Hepatocyte (in vitro differentiated cells): ENCODE measurements around the gene THRSP. TPM values are rescaled to one million over a fixed set of nuclear protein-coding genes. Genes with fewer than 3 reads are reported as not detected.

Source experiments
- DNase-seq: peaks from one replicate; pipeline ENCODE4 v3.0.0-alpha.2; 2016; ENCODE audit warnings: low spot score
- H2AFZ ChIP-seq: fragments of 200-600 bp; sonication (generic); 2 replicates; pipeline ENCODE4 v1.6.0; 2016; ENCODE audit warnings: antibody characterized with exemption, mild to moderate bottlenecking
- H3K27ac ChIP-seq: fragments of 200-600 bp; sonication (generic); 2 replicates; pipeline ENCODE4 v1.5.1; 2016; ENCODE audit warnings: mild to moderate bottlenecking
- H3K27me3 ChIP-seq: fragments of 200-600 bp; sonication (generic); 2 replicates; pipeline ENCODE4 v1.6.1; 2016
- H3K36me3 ChIP-seq: fragments of 200-600 bp; sonication (generic); replicated peaks from 2 replicates; pipeline ENCODE4 v1.5.1; 2016; ENCODE audit warnings: low read depth; ENCODE audit not compliant: insufficient read depth
- H3K4me1 ChIP-seq: fragments of 200-600 bp; sonication (generic); 2 replicates; pipeline ENCODE4 v1.5.1; 2016; ENCODE audit warnings: mild to moderate bottlenecking, moderate library complexity; ENCODE audit not compliant: insufficient read depth
- H3K4me2 ChIP-seq: fragments of 200-600 bp; sonication (generic); 2 replicates; pipeline ENCODE4 v1.6.0; 2016
- H3K4me3 ChIP-seq: fragments of 200-600 bp; sonication (generic); 2 replicates; pipeline ENCODE4 v1.5.1; 2016; ENCODE audit warnings: mild to moderate bottlenecking
- H3K79me2 ChIP-seq: fragments of 200-600 bp; sonication (generic); 2 replicates; pipeline ENCODE4 v1.6.0; 2017; ENCODE audit warnings: mild to moderate bottlenecking
- H3K9me2 ChIP-seq: fragments of 200-600 bp; sonication (generic); replicated peaks from 2 replicates; pipeline ENCODE4 v1.6.0; 2017; ENCODE audit warnings: mild to moderate bottlenecking; ENCODE audit not compliant: insufficient read depth
- H3K9me3 ChIP-seq: fragments of 200-600 bp; sonication (generic); 2 replicates; pipeline ENCODE4 v1.5.1; 2016; ENCODE audit warnings: low read depth, mild to moderate bottlenecking
- H4K20me1 ChIP-seq: fragments of 200-600 bp; sonication (generic); 2 replicates; pipeline ENCODE4 v1.6.0; 2016; ENCODE audit warnings: mild to moderate bottlenecking; ENCODE audit not compliant: insufficient read depth, poor library complexity, severe bottlenecking
- EZH2 ChIP-seq: fragments of 200-600 bp; sonication (generic); IDR thresholded peaks from 2 replicates; pipeline ENCODE4 v1.6.1; 2016; ENCODE audit warnings: antibody characterized with exemption, mild to moderate bottlenecking, borderline replicate concordance
- EZH2phosphoT487 ChIP-seq: fragments of 200-600 bp; sonication (generic); IDR thresholded peaks from one replicate; pipeline ENCODE4 v1.6.1; 2018; ENCODE audit warnings: antibody characterized with exemption, mild to moderate bottlenecking, low read depth, moderate library complexity; ENCODE audit not compliant: unreplicated experiment, severe bottlenecking
- whole genome bisulfite sequencing: methylation state at CpG from one replicate; pipeline ENCODE4 v1.1.6; 2016; ENCODE audit warnings: low lambda C conversion rate; ENCODE audit errors: missing lambda C conversion rate; 5-methylcytosine and 5-hydroxymethylcytosine counted together
- polyA plus RNA-seq: library from polyadenylated mRNA; unstranded; fragments of >200 nt; fragmentation: Nextera tagmentation; extraction: Ambion mirVana; gene quantifications from 2 replicates; pipeline ENCODE4 v1.2.1, GENCODE V29; 2016
- total RNA-seq: library from RNA; depleted of rRNA; stranded (reverse); fragments of >200 nt; gene quantifications from 2 replicates; pipeline ENCODE4 v1.2.3, GENCODE V29; 2014
- TF ChIP-seq, protein P1 (sequence below): fragments of 200-600 bp; sonication (generic); IDR thresholded peaks from 2 replicates; pipeline ENCODE4 v1.5.1; 2016; ENCODE audit warnings: antibody characterized with exemption, mild to moderate bottlenecking; ENCODE audit not compliant: poor library complexity

Gene THRSP
- total and polyA plus RNA-seq, 2 experiments from 2014 or later, result 0.17 TPM

DNA sequence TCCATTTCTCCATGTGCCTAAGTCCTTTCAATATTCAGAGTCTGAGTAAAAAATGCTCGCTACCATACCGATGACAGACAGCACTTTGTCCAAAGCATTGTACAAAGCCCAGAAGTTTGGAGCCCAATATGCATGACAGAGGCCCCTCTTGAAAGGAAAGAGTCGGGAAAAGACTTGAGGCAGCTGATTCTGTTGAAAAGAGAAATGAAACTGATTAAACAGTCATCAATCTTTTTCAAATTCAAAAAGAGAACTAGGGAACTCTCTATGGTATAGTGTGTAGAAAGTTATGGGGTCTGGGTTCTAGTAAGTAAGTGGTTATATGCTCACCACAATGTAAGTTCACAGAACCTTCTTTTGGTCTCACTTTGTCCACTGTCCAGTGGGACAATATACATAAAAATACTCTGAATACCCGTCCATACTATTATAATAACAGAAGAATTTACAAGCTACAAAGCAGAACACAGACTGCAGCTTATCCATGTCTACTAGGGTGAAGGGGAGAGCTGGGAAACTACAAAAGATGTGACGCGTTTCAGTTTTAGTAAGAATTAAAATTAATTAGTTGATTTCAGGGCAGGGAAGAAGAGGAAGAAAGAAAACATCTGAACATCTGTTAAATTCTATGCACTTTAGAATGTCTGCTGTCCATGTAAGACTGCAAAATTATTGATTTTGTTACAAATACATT lies 49.1 kb downstream of the THRSP start:
- Histone ChIP-seq H3K36me3 (no peaks in the 10 kb centered on the region), H3K79me2 (no peaks in the 10 kb centered on the region), H4K20me1 (no peaks in the 10 kb centered on the region), H3K27me3 (no peaks in the 10 kb centered on the region), H3K27ac (no peak overlapping the region), H3K9me2 (no peaks in the 10 kb centered on the region), H3K4me3 (no peak overlapping the region), H3K9me3 (no peaks in the 10 kb centered on the region), H3K4me1 (no peaks in the 10 kb centered on the region), H2AFZ (no peak overlapping the region), H3K4me2 (no peak overlapping the region)
- TF ChIP-seq, protein P1, sequence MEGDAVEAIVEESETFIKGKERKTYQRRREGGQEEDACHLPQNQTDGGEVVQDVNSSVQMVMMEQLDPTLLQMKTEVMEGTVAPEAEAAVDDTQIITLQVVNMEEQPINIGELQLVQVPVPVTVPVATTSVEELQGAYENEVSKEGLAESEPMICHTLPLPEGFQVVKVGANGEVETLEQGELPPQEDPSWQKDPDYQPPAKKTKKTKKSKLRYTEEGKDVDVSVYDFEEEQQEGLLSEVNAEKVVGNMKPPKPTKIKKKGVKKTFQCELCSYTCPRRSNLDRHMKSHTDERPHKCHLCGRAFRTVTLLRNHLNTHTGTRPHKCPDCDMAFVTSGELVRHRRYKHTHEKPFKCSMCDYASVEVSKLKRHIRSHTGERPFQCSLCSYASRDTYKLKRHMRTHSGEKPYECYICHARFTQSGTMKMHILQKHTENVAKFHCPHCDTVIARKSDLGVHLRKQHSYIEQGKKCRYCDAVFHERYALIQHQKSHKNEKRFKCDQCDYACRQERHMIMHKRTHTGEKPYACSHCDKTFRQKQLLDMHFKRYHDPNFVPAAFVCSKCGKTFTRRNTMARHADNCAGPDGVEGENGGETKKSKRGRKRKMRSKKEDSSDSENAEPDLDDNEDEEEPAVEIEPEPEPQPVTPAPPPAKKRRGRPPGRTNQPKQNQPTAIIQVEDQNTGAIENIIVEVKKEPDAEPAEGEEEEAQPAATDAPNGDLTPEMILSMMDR, result no peak
- no peak for TF ChIP-seq EZH2phosphoT487
- TF ChIP-seq EZH2, result no peak
- WGBS, result 95% methylated on average over 6 of the region's 6 CpGs
- DNase-seq, result no peak

Other genes with a start within 250 kb of the THRSP start
- gene RSF1, start 243.1 kb upstream of the THRSP start, total RNA-seq, result 37.6 and 48.8 TPM in 2 replicates
- gene RSF1, start 243.1 kb upstream of the THRSP start, polyA plus RNA-seq, result 47.9 and 83.5 TPM in 2 replicates
- 20.3 and 22.0 TPM in 2 replicates for gene AAMDC, start 242.7 kb upstream of the THRSP start, total RNA-seq
- 77.2 and 78.0 TPM in 2 replicates for gene AAMDC, start 242.7 kb upstream of the THRSP start, polyA plus RNA-seq
- 22.7 and 28.0 TPM in 2 replicates for gene INTS4, start 69.2 kb upstream of the THRSP start, total RNA-seq
- 19.2 and 24.0 TPM in 2 replicates for gene INTS4, start 69.2 kb upstream of the THRSP start, polyA plus RNA-seq
- 6.0 TPM in 2 replicates for gene KCTD14, start 40.6 kb upstream of the THRSP start, total RNA-seq
- gene KCTD14, start 40.6 kb upstream of the THRSP start, polyA plus RNA-seq, result 8.1 and 8.7 TPM in 2 replicates
- gene NDUFC2, start 16.0 kb downstream of the THRSP start, total RNA-seq, result 107 and 115 TPM in 2 replicates
- gene NDUFC2, start 16.0 kb downstream of the THRSP start, polyA plus RNA-seq, result 442 and 481 TPM in 2 replicates
- gene ALG8, start 75.8 kb downstream of the THRSP start, total RNA-seq, result 43.1 and 66.8 TPM in 2 replicates
- gene ALG8, start 75.8 kb downstream of the THRSP start, polyA plus RNA-seq, result 62.0 and 74.3 TPM in 2 replicates
- 8.2 and 9.2 TPM in 2 replicates for gene KCTD21, start 124.8 kb downstream of the THRSP start, total RNA-seq
- 3.8 and 4.7 TPM in 2 replicates for gene KCTD21, start 124.8 kb downstream of the THRSP start, polyA plus RNA-seq
- gene USP35, start 125.1 kb downstream of the THRSP start, total RNA-seq, result 4.5 and 7.3 TPM in 2 replicates
- gene USP35, start 125.1 kb downstream of the THRSP start, polyA plus RNA-seq, result 2.9 and 4.7 TPM in 2 replicates